Psoas muscle (tissue), 8 donors: ENCODE measurements around the gene CAMSAP1. TPM values are rescaled to one million over a fixed set of nuclear protein-coding genes. Genes with fewer than 3 reads are reported as not detected.

ENCODE experiments used
- ATAC-seq, 4 donors: fragments of 200-7000 bp; cut with Tn5 transposase; one replicate each; pipeline ENCODE4 v1.9.1; 2020; ENCODE audit warnings: moderate library complexity in 3 of 4, mild to moderate bottlenecking in 2 of 4
- DNase-seq, 2 donors: peaks; one replicate each; pipeline ENCODE4 v3.0.0-alpha.2; 2020
- H3K27ac ChIP-seq: fragments of 200-600 bp; one replicate; pipeline ENCODE4 v1.8.0; 2022
- H3K27me3 ChIP-seq, 3 donors: fragments of 200-600 bp in 1 of 3; one replicate each; pipeline versions ENCODE4 v1.6.1 to v1.8.0; 2013 to 2022; ENCODE audit warnings: low read length in 2 of 3, mild to moderate bottlenecking in 2 of 3, moderate library complexity in 1 of 3; ENCODE audit not compliant: insufficient read depth in 3 of 3
- H3K36me3 ChIP-seq, 2 donors: fragments of 200-600 bp in 1 of 2; one replicate each; pipeline versions ENCODE4 v1.6.1 to v1.8.0; 2013 to 2022; ENCODE audit warnings: low read depth in 1 of 2, mild to moderate bottlenecking in 1 of 2, moderate library complexity in 1 of 2; ENCODE audit not compliant: insufficient read depth in 1 of 2
- H3K4me1 ChIP-seq: fragments of 200-600 bp; one replicate; pipeline ENCODE4 v1.8.0; 2022
- H3K4me3 ChIP-seq: fragments of 200-600 bp; one replicate; pipeline ENCODE4 v1.8.0; 2022; ENCODE audit warnings: mild to moderate bottlenecking
- H3K9me3 ChIP-seq: fragments of 200-600 bp; one replicate; pipeline ENCODE4 v1.8.0; 2022
- CTCF ChIP-seq: fragments of 200-600 bp; IDR thresholded peaks from one replicate; pipeline ENCODE4 v1.8.0; 2022; ENCODE audit warnings: antibody characterized with exemption
- WGBS, 3 donors: extraction: QIAGEN DNeasy Blood & Tissue Kit; methylation state at CpG; one replicate each; pipeline versions ENCODE4 v1.1.6 to v1.1.7; 2013; 5-methylcytosine and 5-hydroxymethylcytosine counted together
- intact Hi-C, 2 donors: fragments of 100-400 bp; cut with DNase I; formaldehyde crosslinking; loops; one replicate each; pipeline versions ENCODE4 v1.11.0 to v1.14.2; 2022
- polyA plus RNA-seq, 3 donors: library from polyadenylated mRNA; stranded (reverse); fragments of 200-250 nt; gene quantifications; one replicate each; pipeline ENCODE4 v1.2.3, GENCODE V29; 2013
- total RNA-seq, 4 donors: library from RNA; stranded (reverse); fragmentation: NEBNext Ultra II Directional in 2 of 4; extraction: Animal tissue kit (Norgen Biotek cat#: 25700) in 2 of 4; gene quantifications; one replicate each; pipeline versions ENCODE4 v1.2.1 to v1.2.4, GENCODE V29; 2021 to 2023
- donor health status: healthy with polysubstance abuse.
- donor health status: DM: no; HTN: no; CAD: no; lungs with moderate emphysema.
- donor health status: Bipolar disorder and iron deficiency.
- donor health status: healthy.
- donor health status: DM: yes; HTN: yes; CAD: no.
- donor health status: DM: no; HTN: no; CAD: no.
- donor health status: DM: no; HTN: no; CAD: no.
- donor health status: DM: yes; HTN: yes; CAD: no.

CAMSAP1 gene
- total and polyA plus RNA-seq, 7 donors = 21.3 to 51.5 (median 41.5) TPM

- Histone ChIP-seq H3K36me3 (no peaks in the 10 kb centered on the region), H3K27ac (no peak overlapping the region), H3K4me1 (peaks cover 11% of the 10 kb centered on the region), H3K27me3 (peaks cover 0 to 19% (median 1%) of the 10 kb centered on the region in 3 donors), H3K9me3 (no peaks in the 10 kb centered on the region), H3K4me3 (no peak overlapping the region)
- ATAC-seq (no peak), DNase-seq (no peak)
- no peak for TF ChIP-seq CTCF
- WGBS, 3 donors = 95 to 97% (median 96%) methylated on average over 13 of the region's 13 CpGs
- intact Hi-C loops = loop anchor here in 1 of 2 donors (10.0 kb wide), 1 partner anchor 326 kb away; no protein-coding TSS in a partner anchor
Measured at GRCh38 chr9:135799261-135799660, 108.1 kb downstream of the CAMSAP1 start.

GRCh38 chr9:135798263-135798585 is 109.1 kb downstream of the CAMSAP1 start:
- intact Hi-C loops = loop anchor here in 1 of 2 donors (10.0 kb wide), 1 partner anchor 327 kb away; no protein-coding TSS in a partner anchor
- 33 to 63% (median 47%) methylated on average over 9 to 10 of the region's 10 CpGs for WGBS, 3 donors

GRCh38 chr9:135797507-135798262 is 109.7 kb downstream of the CAMSAP1 start:
- DNase-seq (peak; percentile 51 to 78), ATAC-seq (peak; percentile 63 to 84 (median 72))
- intact Hi-C loops = loop anchor here in 1 of 2 donors (10.0 kb wide), 1 partner anchor 327 kb away; no protein-coding TSS in a partner anchor
- TF ChIP-seq CTCF = peak; percentile 56
- H3K4me1 ChIP-seq = peaks cover 11% of the 10 kb centered on the region
- H3K36me3 ChIP-seq = no peaks in the 10 kb centered on the region
- no peak overlapping the region for H3K4me3 ChIP-seq
- WGBS, 3 donors = 11 to 18% (median 11%) methylated on average over 24 of the region's 24 CpGs
- H3K27me3 ChIP-seq = peaks cover 0 to 19% (median 1%) of the 10 kb centered on the region in 3 donors
- no peak overlapping the region for H3K27ac ChIP-seq
- H3K9me3 ChIP-seq = no peaks in the 10 kb centered on the region

More at GRCh38 chr9:135798263-135798585, 109.1 kb downstream of the CAMSAP1 start:
- Histone ChIP-seq H3K9me3 (no peaks in the 10 kb centered on the region), H3K27me3 (peaks cover 0 to 19% (median 1%) of the 10 kb centered on the region in 3 donors), H3K27ac (no peak overlapping the region), H3K36me3 (no peaks in the 10 kb centered on the region), H3K4me1 (peaks cover 11% of the 10 kb centered on the region), H3K4me3 (no peak overlapping the region)
- peak in 1 of 4 donors; percentile 2 for ATAC-seq
- no peak for TF ChIP-seq CTCF
- DNase-seq = no peak

- peaks cover 11% of the 10 kb centered on the region for H3K4me1 ChIP-seq
- WGBS, 3 donors = 17 to 39% (median 31%) methylated on average over 18 to 22 of the region's 22 CpGs
- H3K36me3 ChIP-seq = no peaks in the 10 kb centered on the region
- no peak for TF ChIP-seq CTCF
- intact Hi-C loops = loop anchor here in 1 of 2 donors (10.0 kb wide), 1 partner anchor 328 kb away; no protein-coding TSS in a partner anchor
- no peaks in the 10 kb centered on the region for H3K9me3 ChIP-seq
- DNase-seq (peak in 1 of 2 donors; percentile 13), ATAC-seq (peak in 3 of 4 donors; percentile 28 to 55 (median 44))
- H3K27ac ChIP-seq = no peak overlapping the region
- peaks cover 0 to 19% (median 1%) of the 10 kb centered on the region in 3 donors for H3K27me3 ChIP-seq
- no peak overlapping the region for H3K4me3 ChIP-seq
Measured at GRCh38 chr9:135796784-135797485, 110.4 kb downstream of the CAMSAP1 start.
